Measurements from ENCODE around the gene CMBL. TPM values are rescaled to one million over a fixed set of nuclear protein-coding genes. Genes with fewer than 3 reads are reported as not detected.

Gene CMBL
- total RNA-seq, 2 experiments from 2014 or later, result 0.13 TPM; not detected in 1

- no peaks in the 10 kb centered on the region for H3K79me2 ChIP-seq (ENCODE audit: insufficient read depth, low read depth, low read length)
- ChIA-PET POLR2A (interaction anchor here (1.0 to 1.6 kb wide), 2 partner anchors 15 to 237 kb away, joined by 3 to 4 read pairs; no protein-coding TSS in a partner anchor), CTCF (ENCODE audit: unreplicated experiment) (no interaction called here)
- no peaks in the 10 kb centered on the region for H3K4me1 ChIP-seq (ENCODE audit: insufficient read depth, low read length, poor library complexity, severe bottlenecking)
- H3K36me3 ChIP-seq (ENCODE audit: insufficient read depth, low read length), result no peaks in the 10 kb centered on the region
- H3K9me3 ChIP-seq (ENCODE audit: low read length), result no peaks in the 10 kb centered on the region
- no TSS peak for BruUV-seq (replicated peaks)
- H2AFZ ChIP-seq (ENCODE audit: low read length), result no peak overlapping the region
- no peak overlapping the region for H3K4me3 ChIP-seq (ENCODE audit: low read depth, low read length, poor library complexity, severe bottlenecking)
- no peak for TF ChIP-seq EZH2phosphoT487 (IDR thresholded peaks at IDR 0.05; ENCODE audit: borderline replicate concordance, low read depth, low read length)
- TF ChIP-seq CTCF (conservative IDR thresholded peaks at IDR 0.05; ENCODE audit: low read length), result no peak
- intact Hi-C loops (cut with micrococcal nuclease; ENCODE audit: unreplicated experiment), result no loop called here
- no peaks in the 10 kb centered on the region for H4K20me1 ChIP-seq (ENCODE audit: insufficient read depth, low read length)
- H3K9me2 ChIP-seq (ENCODE audit: insufficient read depth, low read length), result no peaks in the 10 kb centered on the region
- DNase-seq (ENCODE audit: low spot score), result no peak
- H3K27ac ChIP-seq (ENCODE audit: low read depth, low read length, poor library complexity, severe bottlenecking), result no peak overlapping the region
- no peak overlapping the region for H3K4me2 ChIP-seq (ENCODE audit: low read length)
Measured at GRCh38 chr5:10310066-10310779, 2.5 kb upstream of the CMBL start.

GRCh38 chr5:10308844-10309243 is 1.1 kb upstream of the CMBL start:
- H3K4me1 ChIP-seq (ENCODE audit: insufficient read depth, low read length, poor library complexity, severe bottlenecking), result no peaks in the 10 kb centered on the region
- H4K20me1 ChIP-seq (ENCODE audit: insufficient read depth, low read length), result no peaks in the 10 kb centered on the region
- DNase-seq (ENCODE audit: low spot score), result no peak
- intact Hi-C loops (cut with micrococcal nuclease; ENCODE audit: unreplicated experiment), result no loop called here
- H2AFZ ChIP-seq (ENCODE audit: low read length), result no peak overlapping the region
- no peaks in the 10 kb centered on the region for H3K36me3 ChIP-seq (ENCODE audit: insufficient read depth, low read length)
- no TSS peak for BruUV-seq (replicated peaks)
- no peak overlapping the region for H3K4me3 ChIP-seq (ENCODE audit: low read depth, low read length, poor library complexity, severe bottlenecking)
- ChIA-PET POLR2A (no interaction called here), CTCF (ENCODE audit: unreplicated experiment) (no interaction called here)
- H3K79me2 ChIP-seq (ENCODE audit: insufficient read depth, low read depth, low read length), result no peaks in the 10 kb centered on the region
- TF ChIP-seq CTCF (conservative IDR thresholded peaks at IDR 0.05; ENCODE audit: low read length), result no peak
- no peak for TF ChIP-seq EZH2phosphoT487 (IDR thresholded peaks at IDR 0.05; ENCODE audit: borderline replicate concordance, low read depth, low read length)
- H3K9me2 ChIP-seq (ENCODE audit: insufficient read depth, low read length), result no peaks in the 10 kb centered on the region
- no peaks in the 10 kb centered on the region for H3K9me3 ChIP-seq (ENCODE audit: low read length)
- no peak overlapping the region for H3K4me2 ChIP-seq (ENCODE audit: low read length)
- H3K27ac ChIP-seq (ENCODE audit: low read depth, low read length, poor library complexity, severe bottlenecking), result no peak overlapping the region

- no peaks in the 10 kb centered on the region for H4K20me1 ChIP-seq (ENCODE audit: insufficient read depth, low read length)
- no TSS peak for BruUV-seq (replicated peaks)
- H3K36me3 ChIP-seq (ENCODE audit: insufficient read depth, low read length), result no peaks in the 10 kb centered on the region
- intact Hi-C loops (cut with micrococcal nuclease; ENCODE audit: unreplicated experiment), result no loop called here
- no peaks in the 10 kb centered on the region for H3K9me2 ChIP-seq (ENCODE audit: insufficient read depth, low read length)
- no peak for DNase-seq (ENCODE audit: low spot score)
- H3K27ac ChIP-seq (ENCODE audit: low read depth, low read length, poor library complexity, severe bottlenecking), result no peak overlapping the region
- H3K4me2 ChIP-seq (ENCODE audit: low read length), result no peak overlapping the region
- H3K4me1 ChIP-seq (ENCODE audit: insufficient read depth, low read length, poor library complexity, severe bottlenecking), result no peaks in the 10 kb centered on the region
- no peak overlapping the region for H3K4me3 ChIP-seq (ENCODE audit: low read depth, low read length, poor library complexity, severe bottlenecking)
- POLR2A ChIA-PET, result no interaction called here
- TF ChIP-seq CTCF (conservative IDR thresholded peaks at IDR 0.05; ENCODE audit: low read length) (no peak), EZH2phosphoT487 (IDR thresholded peaks at IDR 0.05; ENCODE audit: borderline replicate concordance, low read depth, low read length) (no peak)
- CTCF ChIA-PET (ENCODE audit: unreplicated experiment), result no interaction called here
- no peaks in the 10 kb centered on the region for H3K79me2 ChIP-seq (ENCODE audit: insufficient read depth, low read depth, low read length)
- H2AFZ ChIP-seq (ENCODE audit: low read length), result no peak overlapping the region
- H3K9me3 ChIP-seq (ENCODE audit: low read length), result no peaks in the 10 kb centered on the region
Measured at GRCh38 chr5:10306806-10307205, 896 bp downstream of the CMBL start.
